Measurements from ENCODE around the gene CEMIP2. TPM values are rescaled to one million over a fixed set of nuclear protein-coding genes. Genes with fewer than 3 reads are reported as not detected.
A peak's percentile ranks its signal among the peaks of the same experiment; 100 is the strongest.

CEMIP2 gene
- polyA plus RNA-seq, 1 of the 3 experiments (the other 2 are of a cell fraction) = 39.8 TPM

DNA sequence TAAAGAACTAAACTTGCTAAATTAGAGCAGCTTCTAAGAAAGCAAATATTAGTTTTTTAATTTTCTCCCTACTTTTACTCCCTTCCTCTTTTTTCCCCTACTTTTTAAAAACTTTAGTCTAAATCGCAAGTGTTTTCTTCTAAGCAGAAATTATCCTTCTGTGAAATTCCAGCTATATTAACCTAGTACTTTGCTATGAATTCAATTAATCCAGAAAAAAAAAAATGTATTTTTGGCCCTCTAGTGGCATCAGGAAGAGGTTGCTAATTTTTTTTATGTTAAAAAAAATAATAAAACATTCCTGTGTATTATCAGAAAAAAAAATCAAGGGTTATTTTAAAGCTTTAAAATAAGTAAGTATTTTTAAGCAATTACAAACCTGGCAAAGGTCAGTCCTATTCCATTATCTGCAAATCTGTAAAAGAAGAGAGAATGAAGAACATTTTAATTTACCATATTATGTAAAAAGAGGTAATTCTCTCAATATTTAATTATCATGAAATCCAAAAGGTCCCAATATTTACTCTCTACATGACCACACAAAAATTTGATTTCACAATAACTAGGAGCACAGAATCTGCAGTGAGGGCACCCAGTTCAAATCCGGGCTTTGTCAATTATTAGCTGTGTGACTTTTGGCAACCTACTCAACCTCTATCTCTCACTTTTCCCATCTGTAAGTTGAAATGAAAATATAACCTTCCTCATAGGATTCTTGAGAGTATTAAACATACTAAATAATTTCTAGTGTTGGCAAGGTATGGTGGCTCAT lies 52.0 kb downstream of the CEMIP2 start:
- Histone ChIP-seq H3K27me3 (ENCODE audit: insufficient read depth) (no peaks in the 10 kb centered on the region), H4K20me1 (ENCODE audit: insufficient read depth) (no peaks in the 10 kb centered on the region), H3K4me2 (no peak overlapping the region), H3F3A (replicated peaks; ENCODE audit: insufficient read depth) (peaks cover 3% of the 10 kb centered on the region), H3K9me3 (no peaks in the 10 kb centered on the region), H3K9me2 (no peaks in the 10 kb centered on the region), H3K36me3 (replicated peaks in 1 of 2; ENCODE audit: control insufficient read depth in 1 of 2, insufficient read depth in 2 of 2, low read length in 1 of 2) (peaks cover 15 to 17% of the 10 kb centered on the region in 2 experiments), H3K4me3 (ENCODE audit: low read depth in 2 of 2, low read length in 1 of 2) (no peak overlapping the region), H2AFZ (ENCODE audit: low read depth) (no peak overlapping the region), H3K27ac (ENCODE audit: low read depth in 2 of 2, low read length in 1 of 2) (no peak overlapping the region), H3K4me1 (ENCODE audit: control insufficient read depth in 1 of 2, insufficient read depth in 2 of 2, low read depth in 1 of 2, low read length in 1 of 2) (peaks cover 0 to 1% of the 10 kb centered on the region in 2 experiments; a peak in 1 of 4 replicates), H3K79me2 (ENCODE audit: insufficient read depth) (no peaks in the 10 kb centered on the region), H3K9ac (no peak overlapping the region)
- CTCF ChIA-PET = interaction anchor here (0.6 to 2.0 kb wide), 8 partner anchors 9 to 431 kb away, joined by 3 to 10 read pairs (median 4); no protein-coding TSS in a partner anchor
- 68% methylated on average over 2 of the region's 2 CpGs for WGBS (ENCODE audit: low lambda C conversion rate)
- TF ChIP-seq POLR2AphosphoS5 (IDR thresholded peaks at IDR 0.05; ENCODE audit: low read depth, low read length) (no peak), SMC3 (IDR thresholded peaks at IDR 0.05; ENCODE audit: low read depth, low read length) (no peak), RAD21 (IDR thresholded peaks at IDR 0.05; ENCODE audit: low read length) (no peak), MXI1 (IDR thresholded peaks at IDR 0.05; ENCODE audit: low read depth, low read length) (no peak), RXRA (IDR thresholded peaks at IDR 0.05; ENCODE audit: borderline replicate concordance, low read depth) (no peak), GABPA (IDR thresholded peaks at IDR 0.05; ENCODE audit: low read depth) (no peak)
- TF ChIP-seq, protein P1, sequence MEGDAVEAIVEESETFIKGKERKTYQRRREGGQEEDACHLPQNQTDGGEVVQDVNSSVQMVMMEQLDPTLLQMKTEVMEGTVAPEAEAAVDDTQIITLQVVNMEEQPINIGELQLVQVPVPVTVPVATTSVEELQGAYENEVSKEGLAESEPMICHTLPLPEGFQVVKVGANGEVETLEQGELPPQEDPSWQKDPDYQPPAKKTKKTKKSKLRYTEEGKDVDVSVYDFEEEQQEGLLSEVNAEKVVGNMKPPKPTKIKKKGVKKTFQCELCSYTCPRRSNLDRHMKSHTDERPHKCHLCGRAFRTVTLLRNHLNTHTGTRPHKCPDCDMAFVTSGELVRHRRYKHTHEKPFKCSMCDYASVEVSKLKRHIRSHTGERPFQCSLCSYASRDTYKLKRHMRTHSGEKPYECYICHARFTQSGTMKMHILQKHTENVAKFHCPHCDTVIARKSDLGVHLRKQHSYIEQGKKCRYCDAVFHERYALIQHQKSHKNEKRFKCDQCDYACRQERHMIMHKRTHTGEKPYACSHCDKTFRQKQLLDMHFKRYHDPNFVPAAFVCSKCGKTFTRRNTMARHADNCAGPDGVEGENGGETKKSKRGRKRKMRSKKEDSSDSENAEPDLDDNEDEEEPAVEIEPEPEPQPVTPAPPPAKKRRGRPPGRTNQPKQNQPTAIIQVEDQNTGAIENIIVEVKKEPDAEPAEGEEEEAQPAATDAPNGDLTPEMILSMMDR (IDR thresholded peaks at IDR 0.05) = peak; percentile 80
- peak; percentile 9 for DNase-seq
- POLR2A ChIA-PET = no interaction called here

DNA sequence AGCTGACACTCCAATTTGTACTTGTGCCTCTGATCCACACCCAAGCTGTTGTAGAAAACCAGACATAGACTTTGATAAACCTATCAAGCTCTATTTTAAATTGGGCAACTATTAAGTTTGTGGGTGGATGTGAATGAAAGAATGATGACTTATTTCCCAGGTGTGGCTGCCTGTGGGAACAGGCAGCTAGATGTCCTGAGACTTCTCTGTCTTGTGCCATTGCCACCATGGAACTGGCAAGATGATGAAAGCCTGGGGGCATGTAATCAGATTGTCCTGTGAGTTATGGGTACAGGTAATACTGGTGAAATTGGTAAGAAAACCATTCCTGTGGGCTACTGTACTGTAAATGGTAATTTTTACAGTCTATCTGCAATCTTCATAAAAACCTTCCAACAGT lies 57.5 kb downstream of the CEMIP2 start:
- Histone ChIP-seq H3K9me3 (no peaks in the 10 kb centered on the region), H3F3A (replicated peaks; ENCODE audit: insufficient read depth) (peaks cover 4% of the 10 kb centered on the region), H3K9ac (no peak overlapping the region), H2AFZ (ENCODE audit: low read depth) (no peak overlapping the region), H3K79me2 (ENCODE audit: insufficient read depth) (no peaks in the 10 kb centered on the region), H3K36me3 (replicated peaks in 1 of 2; ENCODE audit: control insufficient read depth in 1 of 2, insufficient read depth in 2 of 2, low read length in 1 of 2) (peaks cover 28 to 38% of the 10 kb centered on the region in 2 experiments), H3K4me1 (ENCODE audit: control insufficient read depth in 1 of 2, insufficient read depth in 2 of 2, low read depth in 1 of 2, low read length in 1 of 2) (no peaks in the 10 kb centered on the region), H3K27ac (ENCODE audit: low read depth in 2 of 2, low read length in 1 of 2) (no peak overlapping the region), H3K4me2 (no peak overlapping the region), H4K20me1 (ENCODE audit: insufficient read depth) (no peaks in the 10 kb centered on the region), H3K4me3 (ENCODE audit: low read depth in 2 of 2, low read length in 1 of 2) (no peak overlapping the region), H3K9me2 (no peaks in the 10 kb centered on the region), H3K27me3 (ENCODE audit: insufficient read depth) (no peaks in the 10 kb centered on the region)
- POLR2A ChIA-PET = no interaction called here
- CTCF ChIA-PET = no interaction called here
- TF ChIP-seq, protein P2, sequence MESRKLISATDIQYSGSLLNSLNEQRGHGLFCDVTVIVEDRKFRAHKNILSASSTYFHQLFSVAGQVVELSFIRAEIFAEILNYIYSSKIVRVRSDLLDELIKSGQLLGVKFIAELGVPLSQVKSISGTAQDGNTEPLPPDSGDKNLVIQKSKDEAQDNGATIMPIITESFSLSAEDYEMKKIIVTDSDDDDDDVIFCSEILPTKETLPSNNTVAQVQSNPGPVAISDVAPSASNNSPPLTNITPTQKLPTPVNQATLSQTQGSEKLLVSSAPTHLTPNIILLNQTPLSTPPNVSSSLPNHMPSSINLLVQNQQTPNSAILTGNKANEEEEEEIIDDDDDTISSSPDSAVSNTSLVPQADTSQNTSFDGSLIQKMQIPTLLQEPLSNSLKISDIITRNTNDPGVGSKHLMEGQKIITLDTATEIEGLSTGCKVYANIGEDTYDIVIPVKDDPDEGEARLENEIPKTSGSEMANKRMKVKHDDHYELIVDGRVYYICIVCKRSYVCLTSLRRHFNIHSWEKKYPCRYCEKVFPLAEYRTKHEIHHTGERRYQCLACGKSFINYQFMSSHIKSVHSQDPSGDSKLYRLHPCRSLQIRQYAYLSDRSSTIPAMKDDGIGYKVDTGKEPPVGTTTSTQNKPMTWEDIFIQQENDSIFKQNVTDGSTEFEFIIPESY (IDR thresholded peaks at IDR 0.05; ENCODE audit: borderline replicate concordance, low read depth) = no peak
- TF ChIP-seq ELF1 (IDR thresholded peaks at IDR 0.05) (no peak), SIN3A (IDR thresholded peaks at IDR 0.05; ENCODE audit: borderline replicate concordance, low read depth, low read length) (no peak), MXI1 (IDR thresholded peaks at IDR 0.05; ENCODE audit: low read depth, low read length) (no peak), FOXJ3 (CRISPR knock-in tag; IDR thresholded peaks at IDR 0.05) (no peak), RAD21 (IDR thresholded peaks at IDR 0.05; ENCODE audit: low read length) (no peak), EP300 (IDR thresholded peaks at IDR 0.05; ENCODE audit: borderline replicate concordance in 1 of 2, low read depth in 1 of 2, low read length in 1 of 2) (no peak), TAF1 (IDR thresholded peaks at IDR 0.05; ENCODE audit: borderline replicate concordance, low read depth, low read length) (no peak), MEF2A (IDR thresholded peaks at IDR 0.05; ENCODE audit: borderline replicate concordance, low read depth) (no peak), NFIC (IDR thresholded peaks at IDR 0.05; ENCODE audit: borderline replicate concordance) (no peak), CHD2 (IDR thresholded peaks at IDR 0.05; ENCODE audit: low read length, partially characterized antibody) (no peak)
- TF ChIP-seq, protein P3, sequence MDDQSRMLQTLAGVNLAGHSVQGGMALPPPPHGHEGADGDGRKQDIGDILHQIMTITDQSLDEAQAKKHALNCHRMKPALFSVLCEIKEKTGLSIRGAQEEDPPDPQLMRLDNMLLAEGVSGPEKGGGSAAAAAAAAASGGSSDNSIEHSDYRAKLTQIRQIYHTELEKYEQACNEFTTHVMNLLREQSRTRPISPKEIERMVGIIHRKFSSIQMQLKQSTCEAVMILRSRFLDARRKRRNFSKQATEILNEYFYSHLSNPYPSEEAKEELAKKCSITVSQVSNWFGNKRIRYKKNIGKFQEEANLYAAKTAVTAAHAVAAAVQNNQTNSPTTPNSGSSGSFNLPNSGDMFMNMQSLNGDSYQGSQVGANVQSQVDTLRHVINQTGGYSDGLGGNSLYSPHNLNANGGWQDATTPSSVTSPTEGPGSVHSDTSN (IDR thresholded peaks at IDR 0.05) = no peak
- TF ChIP-seq, protein P4, sequence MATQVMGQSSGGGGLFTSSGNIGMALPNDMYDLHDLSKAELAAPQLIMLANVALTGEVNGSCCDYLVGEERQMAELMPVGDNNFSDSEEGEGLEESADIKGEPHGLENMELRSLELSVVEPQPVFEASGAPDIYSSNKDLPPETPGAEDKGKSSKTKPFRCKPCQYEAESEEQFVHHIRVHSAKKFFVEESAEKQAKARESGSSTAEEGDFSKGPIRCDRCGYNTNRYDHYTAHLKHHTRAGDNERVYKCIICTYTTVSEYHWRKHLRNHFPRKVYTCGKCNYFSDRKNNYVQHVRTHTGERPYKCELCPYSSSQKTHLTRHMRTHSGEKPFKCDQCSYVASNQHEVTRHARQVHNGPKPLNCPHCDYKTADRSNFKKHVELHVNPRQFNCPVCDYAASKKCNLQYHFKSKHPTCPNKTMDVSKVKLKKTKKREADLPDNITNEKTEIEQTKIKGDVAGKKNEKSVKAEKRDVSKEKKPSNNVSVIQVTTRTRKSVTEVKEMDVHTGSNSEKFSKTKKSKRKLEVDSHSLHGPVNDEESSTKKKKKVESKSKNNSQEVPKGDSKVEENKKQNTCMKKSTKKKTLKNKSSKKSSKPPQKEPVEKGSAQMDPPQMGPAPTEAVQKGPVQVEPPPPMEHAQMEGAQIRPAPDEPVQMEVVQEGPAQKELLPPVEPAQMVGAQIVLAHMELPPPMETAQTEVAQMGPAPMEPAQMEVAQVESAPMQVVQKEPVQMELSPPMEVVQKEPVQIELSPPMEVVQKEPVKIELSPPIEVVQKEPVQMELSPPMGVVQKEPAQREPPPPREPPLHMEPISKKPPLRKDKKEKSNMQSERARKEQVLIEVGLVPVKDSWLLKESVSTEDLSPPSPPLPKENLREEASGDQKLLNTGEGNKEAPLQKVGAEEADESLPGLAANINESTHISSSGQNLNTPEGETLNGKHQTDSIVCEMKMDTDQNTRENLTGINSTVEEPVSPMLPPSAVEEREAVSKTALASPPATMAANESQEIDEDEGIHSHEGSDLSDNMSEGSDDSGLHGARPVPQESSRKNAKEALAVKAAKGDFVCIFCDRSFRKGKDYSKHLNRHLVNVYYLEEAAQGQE (IDR thresholded peaks at IDR 0.05; ENCODE audit: low read depth, low read length) = no peak
- DNase-seq = no peak
